ENCODE results near the gene CDC42SE2. TPM values are rescaled to one million over a fixed set of nuclear protein-coding genes. Genes with fewer than 3 reads are reported as not detected.

The CDC42SE2 gene
- total and polyA plus RNA-seq, 2 of the 4 experiments (the other 2 are of a cell fraction): 12.5 to 19.4 TPM

DNA sequence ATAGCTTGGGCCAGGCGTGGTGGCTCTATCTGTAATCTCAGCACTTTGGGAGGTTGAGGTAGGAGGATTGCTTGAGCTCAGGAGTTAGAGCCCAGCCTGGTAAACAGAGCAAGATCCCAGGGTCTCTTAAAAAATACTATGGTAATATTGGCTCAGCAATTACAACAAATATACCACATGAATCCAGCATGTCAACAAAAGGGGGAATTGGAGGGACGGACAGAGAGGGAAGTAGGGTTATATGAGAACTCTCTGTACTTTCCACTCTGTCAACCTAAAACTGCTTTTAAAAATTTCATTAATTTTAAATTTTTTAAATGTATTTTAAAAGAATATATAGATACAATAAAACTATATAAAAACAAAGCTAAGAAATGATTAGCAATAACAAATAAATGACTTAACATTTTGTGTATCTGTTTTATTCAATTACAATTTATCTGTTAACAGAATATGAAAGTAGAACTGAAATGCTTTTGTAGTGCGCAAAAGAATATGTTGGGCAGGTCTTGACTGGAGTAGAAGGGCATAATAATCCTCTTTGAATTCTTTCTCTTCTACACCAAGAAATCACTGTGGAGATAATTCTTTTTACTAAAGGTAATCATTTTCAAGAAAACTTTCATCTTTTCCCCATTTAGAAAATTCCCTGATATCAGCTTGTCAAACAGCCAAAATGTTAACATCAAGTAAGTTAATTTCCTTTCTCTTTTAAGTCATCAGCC, 12.9 kb upstream of the CDC42SE2 start:
- H3K79me1 ChIP-seq (ENCODE audit: low read depth in 1 of 2, low read length in 2 of 2): no peaks in the 10 kb centered on the region
- H2BK20ac ChIP-seq (ENCODE audit: low read depth, low read length): no peak overlapping the region
- no peaks in the 10 kb centered on the region for H3K9me1 ChIP-seq (ENCODE audit: insufficient read depth, low read length)
- H2BK120ac ChIP-seq (ENCODE audit: low read depth, low read length): no peak overlapping the region
- H3K14ac ChIP-seq (replicated peaks; ENCODE audit: low read depth, low read length): no peak overlapping the region
- H4K20me1 ChIP-seq (ENCODE audit: insufficient read depth, low read length): no peaks in the 10 kb centered on the region
- ATAC-seq (ENCODE audit: low read depth) (no peak), DNase-seq (no peak)
- BruUV-seq (replicated peaks): no TSS peak
- H3K4me3 ChIP-seq (ENCODE audit: insufficient read depth, low read depth, low read length): no peak overlapping the region
- in situ Hi-C loops (cut with MboI; ENCODE audit: low sequenced_read_pairs) (no loop called here), dilution Hi-C loops (cut with HindIII; ENCODE audit: low sequenced_read_pairs, unreplicated experiment) (no loop called here), intact Hi-C loops (cut with micrococcal nuclease) (no loop called here)
- WGBS, 2 experiments (ENCODE audit: extremely low coverage in 2 of 2, insufficient read length in 1 of 2): no CpG with 5 or more reads among the region's 3 CpGs
- H3K36me3 ChIP-seq (ENCODE audit: control insufficient read depth, insufficient read depth, low read length): no peaks in the 10 kb centered on the region
- H4K91ac ChIP-seq (ENCODE audit: insufficient read depth, low read depth, low read length): no peak overlapping the region
- no peak overlapping the region for H4K8ac ChIP-seq (ENCODE audit: low read depth in 2 of 2, low read length in 2 of 2)
- H2AK9ac ChIP-seq (replicated peaks; ENCODE audit: low read depth, low read length, poor library complexity): no peak overlapping the region
- no peak overlapping the region for H3K27ac ChIP-seq (ENCODE audit: insufficient read depth, low read length)
- no peak overlapping the region for H2AK5ac ChIP-seq (ENCODE audit: low read depth, low read length)
- no peak overlapping the region for H3K23ac ChIP-seq (ENCODE audit: low read depth, low read length)
- no peak overlapping the region for H2AFZ ChIP-seq (replicated peaks; ENCODE audit: low read length, poor library complexity)
- TF ChIP-seq, protein P1, sequence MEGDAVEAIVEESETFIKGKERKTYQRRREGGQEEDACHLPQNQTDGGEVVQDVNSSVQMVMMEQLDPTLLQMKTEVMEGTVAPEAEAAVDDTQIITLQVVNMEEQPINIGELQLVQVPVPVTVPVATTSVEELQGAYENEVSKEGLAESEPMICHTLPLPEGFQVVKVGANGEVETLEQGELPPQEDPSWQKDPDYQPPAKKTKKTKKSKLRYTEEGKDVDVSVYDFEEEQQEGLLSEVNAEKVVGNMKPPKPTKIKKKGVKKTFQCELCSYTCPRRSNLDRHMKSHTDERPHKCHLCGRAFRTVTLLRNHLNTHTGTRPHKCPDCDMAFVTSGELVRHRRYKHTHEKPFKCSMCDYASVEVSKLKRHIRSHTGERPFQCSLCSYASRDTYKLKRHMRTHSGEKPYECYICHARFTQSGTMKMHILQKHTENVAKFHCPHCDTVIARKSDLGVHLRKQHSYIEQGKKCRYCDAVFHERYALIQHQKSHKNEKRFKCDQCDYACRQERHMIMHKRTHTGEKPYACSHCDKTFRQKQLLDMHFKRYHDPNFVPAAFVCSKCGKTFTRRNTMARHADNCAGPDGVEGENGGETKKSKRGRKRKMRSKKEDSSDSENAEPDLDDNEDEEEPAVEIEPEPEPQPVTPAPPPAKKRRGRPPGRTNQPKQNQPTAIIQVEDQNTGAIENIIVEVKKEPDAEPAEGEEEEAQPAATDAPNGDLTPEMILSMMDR (conservative IDR thresholded peaks at IDR 0.05; ENCODE audit: low read depth, low read length): no peak
- no peak for TF ChIP-seq CHD1 (IDR thresholded peaks at IDR 0.05; ENCODE audit: low read depth, low read length)
- TF ChIP-seq MAFK (IDR thresholded peaks at IDR 0.05; ENCODE audit: low read depth, low read length): no peak
- TF ChIP-seq BHLHE40 (IDR thresholded peaks at IDR 0.05; ENCODE audit: low read depth, low read length): no peak
- no peak for TF ChIP-seq NFE2L2 (IDR thresholded peaks at IDR 0.05; ENCODE audit: low read depth, low read length)
- no peak for TF ChIP-seq FOS (IDR thresholded peaks at IDR 0.05; ENCODE audit: low read depth, low read length)
- TF ChIP-seq RAD21 (IDR thresholded peaks at IDR 0.05; ENCODE audit: low read length): no peak
- TF ChIP-seq RCOR1 (IDR thresholded peaks at IDR 0.05; ENCODE audit: insufficient replicate concordance, low read length): no peak
- no peak for TF ChIP-seq CEBPB (IDR thresholded peaks at IDR 0.05; ENCODE audit: low read depth, low read length)
- TF ChIP-seq SMC3 (IDR thresholded peaks at IDR 0.05; ENCODE audit: low read depth, low read length): no peak
- TF ChIP-seq, protein P2, sequence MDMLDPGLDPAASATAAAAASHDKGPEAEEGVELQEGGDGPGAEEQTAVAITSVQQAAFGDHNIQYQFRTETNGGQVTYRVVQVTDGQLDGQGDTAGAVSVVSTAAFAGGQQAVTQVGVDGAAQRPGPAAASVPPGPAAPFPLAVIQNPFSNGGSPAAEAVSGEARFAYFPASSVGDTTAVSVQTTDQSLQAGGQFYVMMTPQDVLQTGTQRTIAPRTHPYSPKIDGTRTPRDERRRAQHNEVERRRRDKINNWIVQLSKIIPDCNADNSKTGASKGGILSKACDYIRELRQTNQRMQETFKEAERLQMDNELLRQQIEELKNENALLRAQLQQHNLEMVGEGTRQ (IDR thresholded peaks at IDR 0.05; ENCODE audit: low read depth, low read length): no peak
- TF ChIP-seq MXI1 (IDR thresholded peaks at IDR 0.05; ENCODE audit: borderline replicate concordance, low read depth, low read length): no peak
- TF ChIP-seq, protein P3, sequence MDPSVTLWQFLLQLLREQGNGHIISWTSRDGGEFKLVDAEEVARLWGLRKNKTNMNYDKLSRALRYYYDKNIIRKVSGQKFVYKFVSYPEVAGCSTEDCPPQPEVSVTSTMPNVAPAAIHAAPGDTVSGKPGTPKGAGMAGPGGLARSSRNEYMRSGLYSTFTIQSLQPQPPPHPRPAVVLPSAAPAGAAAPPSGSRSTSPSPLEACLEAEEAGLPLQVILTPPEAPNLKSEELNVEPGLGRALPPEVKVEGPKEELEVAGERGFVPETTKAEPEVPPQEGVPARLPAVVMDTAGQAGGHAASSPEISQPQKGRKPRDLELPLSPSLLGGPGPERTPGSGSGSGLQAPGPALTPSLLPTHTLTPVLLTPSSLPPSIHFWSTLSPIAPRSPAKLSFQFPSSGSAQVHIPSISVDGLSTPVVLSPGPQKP (IDR thresholded peaks at IDR 0.05; ENCODE audit: borderline replicate concordance, low read depth, low read length): no peak
- no peak for TF ChIP-seq MAZ (IDR thresholded peaks at IDR 0.05; ENCODE audit: borderline replicate concordance, low read depth, low read length)
- TF ChIP-seq POLR2A (IDR thresholded peaks at IDR 0.05; ENCODE audit: low read depth, low read length): no peak
- TF ChIP-seq RFX5 (IDR thresholded peaks at IDR 0.05; ENCODE audit: low read depth, low read length): no peak
- H3K18ac ChIP-seq (ENCODE audit: low read depth, low read length): no peak overlapping the region
- H2BK5ac ChIP-seq (ENCODE audit: low read depth, low read length, poor library complexity, severe bottlenecking): no peak overlapping the region
- H3K56ac ChIP-seq (ENCODE audit: extremely low read depth, insufficient read depth, low read length): no peak overlapping the region
- H3K4me1 ChIP-seq (ENCODE audit: control insufficient read depth, insufficient read depth, low read length): no peaks in the 10 kb centered on the region; the same call in 1 of the 2 replicates
- no peak overlapping the region for H2BK15ac ChIP-seq (ENCODE audit: low read depth, low read length)
- ChIA-PET CTCF (interaction anchor here (0.6 kb wide), 1 partner anchor 34 kb away, joined by 4 read pairs; no protein-coding TSS in a partner anchor), POLR2A (ENCODE audit: unreplicated experiment) (no interaction called here)
- H3K27me3 ChIP-seq (ENCODE audit: control insufficient read depth, insufficient read depth, low read length): no peaks in the 10 kb centered on the region
- peaks cover 2% of the 10 kb centered on the region; the same call in 1 of the 2 replicates for H3K9me3 ChIP-seq (ENCODE audit: control insufficient read depth, insufficient read depth, low read length)
- H3K4ac ChIP-seq (ENCODE audit: low read depth, low read length): no peak overlapping the region
- H3K4me2 ChIP-seq (ENCODE audit: low read depth, low read length): no peak overlapping the region
- no peak overlapping the region for H3K9ac ChIP-seq (ENCODE audit: low read depth, low read length)
- no peak overlapping the region for H4K5ac ChIP-seq (ENCODE audit: low read depth, low read length)
